ENCODE data around the gene CDC42BPB.

DNA sequence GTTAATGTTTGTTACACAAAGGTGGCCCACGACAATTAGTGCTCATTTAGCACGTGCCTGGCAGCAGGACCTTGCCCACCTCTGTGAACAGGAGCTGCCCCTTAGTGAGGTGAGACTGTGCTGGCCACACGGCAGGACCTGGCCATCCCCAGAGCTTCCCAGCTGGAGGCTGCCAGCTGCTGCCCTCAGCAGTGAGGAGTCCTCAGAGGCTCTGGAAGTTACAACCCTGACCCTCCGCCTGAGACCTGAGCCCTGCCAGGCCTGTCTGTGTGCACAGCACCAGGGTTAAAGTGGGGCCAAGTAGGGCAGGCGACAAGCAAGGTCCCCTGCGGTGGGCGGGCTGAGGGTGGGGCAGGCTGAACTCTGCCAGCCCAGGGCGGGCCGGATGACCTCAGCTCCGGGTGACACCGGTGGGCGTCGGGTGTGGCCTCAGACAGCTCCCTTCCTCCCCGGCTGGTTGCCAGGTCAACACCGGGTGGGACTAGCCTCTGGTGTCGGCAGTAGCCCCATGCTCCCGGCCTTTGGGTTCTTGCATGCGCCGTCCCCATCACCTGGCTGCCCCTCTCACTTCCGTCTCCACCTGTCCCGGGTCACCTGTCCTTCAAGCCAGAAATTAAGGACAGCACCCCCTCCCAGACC lies 17.5 kb upstream of the CDC42BPB start:
- TF ChIP-seq, protein P1, sequence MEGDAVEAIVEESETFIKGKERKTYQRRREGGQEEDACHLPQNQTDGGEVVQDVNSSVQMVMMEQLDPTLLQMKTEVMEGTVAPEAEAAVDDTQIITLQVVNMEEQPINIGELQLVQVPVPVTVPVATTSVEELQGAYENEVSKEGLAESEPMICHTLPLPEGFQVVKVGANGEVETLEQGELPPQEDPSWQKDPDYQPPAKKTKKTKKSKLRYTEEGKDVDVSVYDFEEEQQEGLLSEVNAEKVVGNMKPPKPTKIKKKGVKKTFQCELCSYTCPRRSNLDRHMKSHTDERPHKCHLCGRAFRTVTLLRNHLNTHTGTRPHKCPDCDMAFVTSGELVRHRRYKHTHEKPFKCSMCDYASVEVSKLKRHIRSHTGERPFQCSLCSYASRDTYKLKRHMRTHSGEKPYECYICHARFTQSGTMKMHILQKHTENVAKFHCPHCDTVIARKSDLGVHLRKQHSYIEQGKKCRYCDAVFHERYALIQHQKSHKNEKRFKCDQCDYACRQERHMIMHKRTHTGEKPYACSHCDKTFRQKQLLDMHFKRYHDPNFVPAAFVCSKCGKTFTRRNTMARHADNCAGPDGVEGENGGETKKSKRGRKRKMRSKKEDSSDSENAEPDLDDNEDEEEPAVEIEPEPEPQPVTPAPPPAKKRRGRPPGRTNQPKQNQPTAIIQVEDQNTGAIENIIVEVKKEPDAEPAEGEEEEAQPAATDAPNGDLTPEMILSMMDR (IDR thresholded peaks at IDR 0.05): no peak
- TF ChIP-seq MEF2A (IDR thresholded peaks at IDR 0.05; ENCODE audit: borderline replicate concordance, low read depth) (no peak), EP300 (IDR thresholded peaks at IDR 0.05; ENCODE audit: borderline replicate concordance in 1 of 2, low read depth in 1 of 2, low read length in 1 of 2) (no peak), CHD2 (IDR thresholded peaks at IDR 0.05; ENCODE audit: low read length, partially characterized antibody) (no peak)
